Breast epithelium (tissue), 4 donors: ENCODE results near the gene ACSL3. TPM values are rescaled to one million over a fixed set of nuclear protein-coding genes. Genes with fewer than 3 reads are reported as not detected.

ENCODE experiments used
- DNase-seq, 2 donors: peaks; one replicate each; pipeline ENCODE4 v3.0.0-alpha.2; 2019; ENCODE audit warnings: low spot score in 2 of 2
- H3K27ac ChIP-seq, 2 donors: fragments of 200-600 bp; sonication (generic) in 1 of 2; one replicate each; pipeline ENCODE4 v1.5.1; 2016 to 2019; ENCODE audit warnings: mild to moderate bottlenecking in 1 of 2
- H3K27me3 ChIP-seq, 2 donors: fragments of 200-600 bp; sonication (generic) in 1 of 2; one replicate each; pipeline versions ENCODE4 v1.5.1 to v1.6.0; 2017 to 2019; ENCODE audit warnings: control low read depth in 1 of 2, mild to moderate bottlenecking in 1 of 2
- H3K36me3 ChIP-seq: fragments of 200-600 bp; one replicate; pipeline ENCODE4 v1.5.1; 2019
- H3K4me1 ChIP-seq, 2 donors: fragments of 200-600 bp; sonication (generic); one replicate each; pipeline ENCODE4 v1.5.1; 2016 to 2019; ENCODE audit warnings: control low read depth in 1 of 2
- H3K4me3 ChIP-seq, 3 donors: fragments of 200-600 bp; sonication (generic); 1 replicate in 2 of 3; 2 replicates in 1 of 3; pipeline ENCODE4 v1.5.1; 2016 to 2019; ENCODE audit warnings: mild to moderate bottlenecking in 3 of 3, moderate library complexity in 2 of 3
- H3K9me3 ChIP-seq, 2 donors: fragments of 200-600 bp; sonication (generic) in 1 of 2; one replicate each; pipeline ENCODE4 v1.5.1; 2016 to 2019; ENCODE audit warnings: control low read depth in 1 of 2
- CTCF ChIP-seq, 3 donors: fragments of 450-650 bp; IDR thresholded peaks; one replicate each; pipeline ENCODE4 v1.5.1; 2016 to 2017; ENCODE audit warnings: antibody characterized with exemption in 3 of 3, mild to moderate bottlenecking in 3 of 3, moderate library complexity in 3 of 3
- POLR2A ChIP-seq: fragments of 450-650 bp; IDR thresholded peaks from one replicate; pipeline ENCODE4 v1.6.1; 2016; ENCODE audit warnings: antibody characterized with exemption, mild to moderate bottlenecking, moderate library complexity
- POLR2AphosphoS5 ChIP-seq, 3 donors: sonication (generic); formaldehyde crosslinking; IDR thresholded peaks; one replicate each; pipeline ENCODE4 v1.6.1; 2017; ENCODE audit warnings: antibody characterized with exemption in 3 of 3
- intact Hi-C: fragments of 100-400 bp; cut with DNase I; formaldehyde crosslinking; loops from one replicate; pipeline ENCODE4 v1.15.1; 2023; ENCODE audit warnings: low total_unique reads
- total RNA-seq, 3 donors: library from RNA; depleted of rRNA; stranded (reverse); fragments of >200 nt; gene quantifications; one replicate each; pipeline ENCODE4 v1.1.0, GENCODE V29; 2016

Gene ACSL3
- total RNA-seq, 3 donors from 2014 or later: 50.9 to 115 (median 74.4) TPM

- Histone ChIP-seq H3K36me3 (no peaks in the 10 kb centered on the region), H3K27ac (no peak overlapping the region), H3K9me3 (no peaks in the 10 kb centered on the region), H3K4me3 (no peak overlapping the region), H3K27me3 (no peaks in the 10 kb centered on the region), H3K4me1 (no peaks in the 10 kb centered on the region)
- no peak for DNase-seq
- intact Hi-C loops: no loop called here
- no peak for TF ChIP-seq POLR2A
- TF ChIP-seq CTCF (IDR thresholded peaks at IDR 0.05): no peak
- TF ChIP-seq POLR2AphosphoS5 (IDR thresholded peaks at IDR 0.05): no peak
These were observed 37.1 kb downstream of the ACSL3 start for GRCh38 chr2:222897898-222898297.

- H3K36me3 ChIP-seq: no peaks in the 10 kb centered on the region
- no peak for DNase-seq
- TF ChIP-seq CTCF (IDR thresholded peaks at IDR 0.05): no peak
- no peak for TF ChIP-seq POLR2AphosphoS5 (IDR thresholded peaks at IDR 0.05)
- intact Hi-C loops: no loop called here
- no peaks in the 10 kb centered on the region for H3K27me3 ChIP-seq
- peak overlapping the region in 1 of 2 donors; percentile 14 for H3K27ac ChIP-seq
- no peaks in the 10 kb centered on the region for H3K4me1 ChIP-seq
- H3K4me3 ChIP-seq: no peak overlapping the region
- no peaks in the 10 kb centered on the region for H3K9me3 ChIP-seq
These were observed 38.8 kb downstream of the ACSL3 start for GRCh38 chr2:222899413-222900181.

- intact Hi-C loops: no loop called here
- no peaks in the 10 kb centered on the region for H3K36me3 ChIP-seq
- no peak for TF ChIP-seq CTCF (IDR thresholded peaks at IDR 0.05)
- no peak for TF ChIP-seq POLR2A
- no peak for TF ChIP-seq POLR2AphosphoS5 (IDR thresholded peaks at IDR 0.05)
- H3K27me3 ChIP-seq: no peaks in the 10 kb centered on the region
- H3K27ac ChIP-seq: peak overlapping the region in 1 of 2 donors; percentile 14
- no peak for DNase-seq
- no peaks in the 10 kb centered on the region for H3K9me3 ChIP-seq
- H3K4me1 ChIP-seq: no peaks in the 10 kb centered on the region
- no peak overlapping the region for H3K4me3 ChIP-seq
These were observed 39.5 kb downstream of the ACSL3 start for GRCh38 chr2:222900354-222900753.

- H3K4me3 ChIP-seq: no peak overlapping the region
- H3K27me3 ChIP-seq: no peaks in the 10 kb centered on the region
- no peak for DNase-seq
- intact Hi-C loops: no loop called here
- no peaks in the 10 kb centered on the region for H3K4me1 ChIP-seq
- no peaks in the 10 kb centered on the region for H3K36me3 ChIP-seq
- no peaks in the 10 kb centered on the region for H3K9me3 ChIP-seq
- H3K27ac ChIP-seq: no peak overlapping the region
- TF ChIP-seq POLR2AphosphoS5 (IDR thresholded peaks at IDR 0.05) (no peak), POLR2A (no peak), CTCF (IDR thresholded peaks at IDR 0.05) (no peak)
These were observed 41.8 kb downstream of the ACSL3 start for GRCh38 chr2:222902660-222903059.

GRCh38 chr2:222903234-222904220 lies 42.7 kb downstream of the ACSL3 start:
- Histone ChIP-seq H3K9me3 (no peaks in the 10 kb centered on the region), H3K27ac (peak overlapping the region; percentile 8 to 44), H3K4me1 (no peaks in the 10 kb centered on the region), H3K4me3 (no peak overlapping the region), H3K27me3 (no peaks in the 10 kb centered on the region), H3K36me3 (no peaks in the 10 kb centered on the region)
- DNase-seq: no peak
- TF ChIP-seq POLR2A (no peak), CTCF (IDR thresholded peaks at IDR 0.05) (peak; percentile 47 to 67 (median 55))
- intact Hi-C loops: no loop called here
